Measurements from ENCODE around the gene MRPL52.
A peak's percentile ranks its signal among the peaks of the same experiment; 100 is the strongest.
"Not testable (repeated sequence)": the region's sequence is repeated elsewhere in the genome, so short reads cannot be mapped to it uniquely, and the experiment has no call there.

MRPL52 gene

DNA sequence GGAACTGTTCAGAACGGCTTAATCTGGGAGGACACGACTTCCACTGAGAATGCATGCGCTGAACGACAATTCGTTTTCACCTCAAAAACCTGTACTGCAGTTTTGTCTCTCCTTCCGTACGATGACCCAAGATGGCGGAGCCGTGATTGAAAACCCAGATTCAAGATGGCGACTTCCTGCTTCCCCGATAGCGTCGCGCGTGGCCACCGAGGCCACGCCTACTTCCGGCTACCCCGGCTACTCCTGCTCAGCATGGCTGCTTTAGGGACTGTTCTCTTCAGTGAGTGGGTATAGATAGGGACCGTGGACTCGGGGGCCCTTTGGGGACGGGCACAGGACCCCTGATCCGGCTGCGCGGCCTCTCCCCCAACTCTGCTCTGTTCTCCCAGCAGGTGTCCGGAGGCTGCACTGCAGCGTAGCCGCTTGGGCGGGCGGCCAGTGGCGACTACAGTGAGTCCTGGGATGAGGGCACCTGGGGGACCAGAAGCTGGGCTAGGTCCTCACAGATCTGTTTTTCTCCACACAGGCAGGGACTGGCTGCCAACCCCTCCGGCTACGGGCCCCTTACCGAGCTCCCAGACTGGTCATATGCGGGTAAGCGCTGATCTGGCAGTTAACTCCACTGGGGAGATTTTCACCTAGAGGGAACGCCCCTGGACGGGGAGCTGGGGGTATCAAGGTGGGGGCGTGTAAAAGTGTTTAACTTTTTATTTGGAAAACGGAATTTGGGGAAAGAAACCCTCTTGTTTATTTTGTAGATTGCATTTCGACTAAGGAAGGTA is at the start of gene MRPL52:
Gene MRPL52, plus strand, starts transcription at position 227 of the 782 bp plus-strand sequence. Its CDS starts 26 bp downstream, at position 253.
- DNase-seq = peak; percentile 91

DNA sequence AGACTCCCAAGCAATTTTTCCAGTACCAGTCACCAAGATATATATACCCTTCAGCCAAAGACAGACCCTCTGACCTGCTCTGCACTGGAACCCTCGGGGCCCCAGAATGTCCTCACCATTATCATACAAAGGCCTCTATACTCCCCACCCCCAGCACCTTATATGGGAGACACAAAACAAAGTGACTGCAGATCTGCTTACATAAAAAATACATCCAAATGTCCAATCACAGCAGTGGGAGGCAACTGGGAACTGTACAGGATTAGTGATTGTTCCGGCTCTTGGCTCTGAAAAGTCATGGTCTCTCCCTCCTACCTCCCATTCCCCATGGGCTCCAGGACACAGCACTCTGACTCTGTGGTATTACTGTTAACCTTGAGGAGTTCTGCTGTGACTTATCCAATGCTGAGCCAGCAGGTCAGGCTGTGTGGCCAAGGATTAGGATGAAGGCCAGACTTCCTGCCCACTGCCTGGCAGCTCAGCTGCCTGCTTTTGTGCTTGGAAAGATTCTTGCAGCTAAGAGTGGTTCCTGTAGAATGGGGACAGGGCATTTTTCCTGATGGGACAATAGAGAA is 49.5 kb upstream of the MRPL52 start:
- DNase-seq = no peak

DNA sequence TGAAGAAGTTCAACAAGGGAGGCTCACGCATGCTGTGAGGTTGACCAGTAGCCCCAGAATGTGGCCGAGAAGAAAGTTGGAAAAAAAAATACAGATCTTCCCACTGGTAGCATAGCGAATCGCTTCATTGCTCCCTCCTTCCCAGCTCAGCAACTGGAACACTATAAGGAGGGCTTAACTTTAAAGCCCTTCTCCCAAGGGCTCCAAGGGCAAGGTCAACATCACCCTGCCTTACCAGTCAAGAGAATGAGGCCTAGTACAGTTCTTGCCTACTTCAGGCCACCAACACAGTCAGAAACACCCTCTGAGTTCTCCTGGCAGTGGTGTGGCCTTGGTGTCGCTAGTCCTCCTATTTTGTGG is 48.8 kb upstream of the MRPL52 start:
- DNase-seq = no peak

DNA sequence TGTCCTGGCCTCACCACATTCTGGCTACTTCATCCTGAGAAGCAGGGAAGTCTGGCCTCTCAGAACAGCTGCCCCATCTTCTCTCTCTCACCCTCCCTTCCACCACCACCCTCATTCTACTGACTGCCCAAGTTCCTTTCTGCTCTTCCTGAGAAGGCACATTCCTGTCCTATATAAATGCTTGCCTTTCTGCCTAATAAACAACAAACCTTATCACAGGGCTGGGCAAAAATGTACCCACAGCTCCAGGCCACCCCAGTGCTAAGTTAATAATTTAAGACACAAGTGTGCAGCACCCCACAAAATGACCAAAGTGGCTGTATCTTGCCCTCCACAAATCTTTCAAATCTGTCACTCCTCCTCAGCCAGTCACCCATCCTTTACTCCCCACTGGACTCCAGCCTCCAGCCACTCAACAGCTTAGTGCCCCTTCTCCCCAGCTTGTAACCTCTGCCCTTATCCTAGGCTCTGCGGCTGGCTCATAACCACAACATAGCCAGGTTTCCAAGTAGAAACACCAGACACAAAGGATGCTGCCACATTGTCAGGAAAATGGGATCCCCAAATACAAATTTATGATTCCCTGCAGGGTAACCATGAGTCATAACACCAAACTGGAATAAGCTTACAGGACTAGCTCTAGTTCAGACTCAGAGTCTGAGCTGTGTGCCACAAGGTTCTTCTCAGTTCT is 48.2 kb upstream of the MRPL52 start:
- no peak for DNase-seq

DNA sequence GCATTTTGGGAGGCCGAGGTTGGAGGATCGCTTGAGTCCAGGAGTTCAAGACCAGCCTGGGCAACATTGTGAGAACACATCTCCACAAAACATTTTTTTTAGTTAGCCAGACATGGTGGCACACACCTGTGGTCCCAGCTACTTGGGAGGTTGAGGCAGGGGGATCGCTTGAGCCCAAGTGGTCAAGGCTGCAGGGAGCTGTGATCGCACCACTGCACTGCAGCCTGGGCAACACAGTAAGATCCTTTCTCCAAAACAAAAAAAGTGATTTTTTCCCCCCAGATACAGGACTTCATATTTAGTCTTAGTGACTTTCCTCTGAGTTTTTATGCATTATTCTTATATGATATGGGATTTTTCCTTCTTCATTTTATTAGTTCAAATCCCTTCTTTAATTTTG is 43.0 kb upstream of the MRPL52 start:
- no peak for DNase-seq

DNA sequence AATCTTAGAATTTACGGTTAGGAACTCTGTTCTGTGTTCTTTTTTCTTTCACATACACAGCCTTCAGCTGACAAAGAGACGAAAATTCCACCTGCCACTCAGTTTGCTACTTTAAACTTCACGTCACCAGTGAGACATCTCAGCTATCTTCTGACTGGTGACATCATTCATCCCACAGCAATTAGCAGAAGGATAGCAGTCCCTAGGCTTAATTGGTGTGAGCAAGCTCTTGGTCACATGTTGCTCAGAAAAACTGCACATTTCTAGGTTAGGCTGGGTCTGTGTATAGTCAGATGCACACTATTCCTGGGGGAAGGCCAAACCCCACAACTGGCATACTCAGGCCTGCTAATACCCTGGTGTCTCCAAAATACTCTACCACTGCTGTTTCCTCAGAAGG is 38.4 kb upstream of the MRPL52 start:
- no peak for DNase-seq

DNA sequence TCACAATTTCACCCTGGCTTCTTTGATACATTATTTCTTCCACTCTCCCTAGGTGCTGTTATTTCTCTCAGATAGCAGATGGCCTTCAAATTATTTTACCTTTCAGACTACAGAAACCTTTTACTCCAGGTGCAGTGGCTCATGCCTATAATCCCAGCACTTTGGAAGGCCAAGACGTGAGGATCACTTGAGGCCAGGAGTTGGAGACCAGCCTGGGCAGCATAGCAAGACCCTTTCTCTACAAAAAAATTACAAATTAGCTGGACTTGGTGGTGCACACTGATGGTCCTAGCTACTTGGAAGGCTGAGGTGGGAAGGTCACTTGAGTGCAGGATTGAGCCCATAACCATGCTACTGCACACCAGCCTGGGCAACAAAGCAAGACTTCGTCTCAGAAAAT is 37.5 kb upstream of the MRPL52 start:
- DNase-seq = no peak

DNA sequence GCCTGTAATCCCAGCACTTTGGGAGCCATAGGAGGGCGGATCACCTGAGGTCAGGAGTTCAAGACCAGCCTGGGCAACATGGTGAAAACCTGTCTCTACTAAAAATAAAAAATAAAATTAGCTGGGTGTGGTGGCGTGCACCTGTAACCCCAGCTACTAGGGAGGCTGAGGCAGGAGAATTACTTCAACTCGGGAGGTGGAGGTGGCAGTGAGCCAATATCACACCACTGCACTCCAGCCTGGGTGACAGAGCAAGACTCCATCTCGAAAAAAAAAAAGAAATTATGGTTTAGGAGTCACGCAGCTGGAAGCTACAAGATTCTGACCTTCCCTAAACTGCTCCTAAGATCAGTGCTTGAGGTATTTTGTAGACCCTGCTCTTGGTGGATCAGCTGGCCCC is 36.1 kb upstream of the MRPL52 start:
- not testable (repeated sequence) for DNase-seq

DNA sequence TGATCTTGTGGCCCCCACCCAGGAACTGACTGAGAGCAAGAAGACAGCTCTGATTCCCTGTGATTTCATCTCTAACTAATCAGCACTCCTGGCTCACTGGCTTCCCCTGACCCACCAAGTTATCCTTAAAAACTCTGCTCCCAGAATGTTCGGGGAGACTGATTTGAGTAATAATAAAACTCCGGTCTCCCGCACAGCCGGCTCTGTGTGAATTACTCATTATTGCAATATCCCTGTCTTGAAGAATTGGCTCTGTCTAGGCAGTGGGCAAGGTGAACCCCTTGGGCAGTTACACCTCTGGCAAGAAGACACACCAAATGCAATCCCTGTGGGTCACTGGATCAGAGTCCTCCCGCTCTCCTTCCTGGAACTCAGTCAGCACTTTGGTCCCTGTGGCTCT is 35.7 kb upstream of the MRPL52 start:
- no peak for DNase-seq

DNA sequence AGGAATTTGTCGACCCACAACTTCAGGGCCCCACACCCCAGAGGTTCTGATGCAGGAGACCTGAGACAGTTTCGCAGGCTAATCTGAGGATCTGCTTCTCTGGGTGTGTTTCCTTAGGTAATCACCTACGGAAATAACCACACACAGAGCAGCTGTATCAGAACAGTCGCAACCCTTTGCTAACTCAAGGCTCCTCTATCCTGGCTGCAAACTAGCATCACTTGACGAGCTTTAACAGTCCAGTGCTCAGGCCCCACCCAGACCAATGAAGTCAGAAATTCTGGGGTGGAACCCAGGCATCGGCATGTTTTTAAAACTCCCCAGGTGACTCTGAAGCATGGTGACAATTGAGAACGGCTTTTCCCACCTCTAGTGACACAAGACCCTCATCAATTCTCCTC is 35.1 kb upstream of the MRPL52 start:
- no peak for DNase-seq

DNA sequence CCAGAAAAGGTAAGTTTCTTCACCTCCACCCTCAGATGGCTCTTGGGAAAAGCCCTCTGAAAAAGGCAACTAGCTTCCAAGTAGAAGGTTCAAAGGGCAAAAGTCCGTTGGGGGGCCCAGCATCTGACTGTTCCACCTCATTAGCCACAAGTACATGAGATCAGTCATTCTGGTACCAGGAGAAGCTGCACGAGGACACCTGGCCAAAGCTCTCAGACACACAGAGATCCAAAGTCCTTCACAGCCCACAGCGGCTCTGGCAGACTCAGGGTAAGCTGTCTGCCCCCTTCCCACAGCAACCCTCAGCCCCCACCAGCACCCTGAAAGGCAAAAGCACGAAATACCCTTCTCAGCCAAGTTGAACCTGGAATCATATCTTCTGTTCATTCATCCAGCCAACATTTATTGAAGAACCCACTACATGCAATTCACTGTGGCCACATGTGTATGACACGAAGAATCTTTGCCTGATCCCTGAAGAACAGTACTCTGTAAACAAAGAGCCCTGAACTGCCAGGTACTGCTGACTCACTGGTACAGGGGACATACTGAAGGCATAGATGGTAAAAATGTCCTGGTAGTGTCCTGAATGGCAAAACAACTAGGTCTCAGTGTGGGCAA is 33.5 kb upstream of the MRPL52 start:
- peak; percentile 49 for DNase-seq

DNA sequence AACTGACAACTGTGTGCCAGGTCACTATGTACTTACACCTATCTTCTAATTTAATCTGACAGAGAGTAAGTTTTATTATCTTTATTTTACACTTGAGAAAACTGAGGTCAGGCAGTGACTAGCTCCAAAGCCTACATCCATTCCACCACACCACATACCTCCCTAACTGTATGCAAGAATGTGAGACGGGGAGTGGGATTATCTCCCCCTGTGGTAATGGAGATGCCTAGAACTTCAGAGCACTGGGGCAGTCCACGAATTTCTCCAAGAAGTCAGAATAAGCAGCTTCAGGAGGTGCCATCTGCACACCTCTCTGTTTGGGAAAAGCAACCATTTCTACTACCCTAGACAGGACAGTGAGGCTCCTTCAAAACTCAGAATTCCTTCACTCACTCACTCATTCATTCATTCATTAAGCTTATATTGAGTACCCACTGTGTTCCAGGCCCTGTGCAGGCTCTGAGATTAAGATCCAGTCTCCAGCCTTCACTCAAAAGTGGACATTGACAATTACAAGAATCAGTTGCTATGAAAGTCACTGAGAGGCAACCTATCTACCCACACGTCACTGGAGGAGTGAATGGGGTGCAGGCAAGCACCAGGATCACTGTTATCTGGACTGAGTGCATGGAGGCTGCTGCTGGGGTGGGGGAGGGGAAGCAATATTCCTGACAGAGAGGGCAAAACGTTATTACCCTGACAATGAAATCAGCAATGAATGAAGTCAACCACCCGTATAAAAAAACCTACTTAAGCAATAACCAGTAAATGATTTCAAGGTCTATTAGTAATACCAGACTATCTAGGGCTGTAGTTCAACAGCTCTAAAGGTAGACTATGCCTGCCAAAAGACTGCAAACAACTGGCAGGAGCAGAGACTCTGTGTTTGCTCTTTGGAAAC is 32.4 kb upstream of the MRPL52 start:
- no peak for DNase-seq

DNA sequence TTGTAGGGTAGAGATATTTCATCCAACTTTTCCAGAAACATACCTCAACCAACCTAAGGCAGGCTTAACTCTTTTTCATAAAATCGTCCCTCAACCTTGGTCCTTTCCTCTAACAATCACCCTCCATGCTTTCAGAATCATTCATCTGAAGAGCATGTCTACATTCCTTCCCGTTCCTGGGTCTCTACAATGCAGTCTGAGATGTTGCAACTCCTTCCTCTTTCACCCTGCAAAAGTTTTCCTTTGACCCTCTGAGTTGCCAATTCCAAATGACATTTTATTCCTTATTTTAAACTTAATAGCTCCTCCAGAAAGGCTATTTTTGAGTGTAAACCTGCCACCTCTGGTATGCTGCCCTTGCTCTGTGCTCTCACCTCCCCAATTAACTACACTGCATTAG is 31.2 kb upstream of the MRPL52 start:
- DNase-seq = no peak

DNA sequence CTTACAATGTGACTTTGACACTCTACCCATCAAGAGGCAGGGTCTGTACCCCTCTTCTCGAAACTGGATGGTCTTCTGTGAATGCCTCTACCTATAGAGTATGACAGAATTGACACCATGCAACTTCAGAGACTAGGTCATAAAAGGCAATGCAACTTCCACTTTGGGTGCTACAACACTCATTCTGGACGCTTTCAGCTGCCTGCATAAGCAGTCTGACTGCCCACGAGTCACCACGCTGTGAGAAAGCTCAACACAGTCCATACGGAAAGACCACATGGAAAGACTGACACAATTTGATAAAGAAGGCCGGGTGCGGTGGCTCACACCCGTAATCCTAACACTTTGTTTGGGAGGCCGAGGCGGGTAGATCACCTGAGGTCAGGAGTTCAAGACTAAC is 29.3 kb upstream of the MRPL52 start:
- DNase-seq = no peak

DNA sequence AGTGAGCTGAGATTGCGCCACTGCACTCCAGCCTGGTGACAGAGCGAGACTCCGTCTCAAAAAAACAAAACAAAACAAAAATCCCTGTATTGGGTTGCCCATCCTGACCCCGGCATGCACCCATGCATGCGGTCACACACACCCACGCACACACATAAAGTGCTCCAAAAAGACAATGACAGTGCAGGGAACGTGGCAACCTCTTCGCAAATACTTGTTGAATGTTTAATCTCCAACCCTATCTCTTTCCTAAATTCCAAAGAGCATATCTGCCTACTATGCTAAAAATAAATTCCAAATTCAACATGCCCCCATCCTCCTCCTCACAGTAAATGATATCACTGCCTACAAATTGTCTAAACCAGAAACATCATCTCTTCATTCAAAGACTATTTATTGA is 28.0 kb upstream of the MRPL52 start:
- DNase-seq = no peak

DNA sequence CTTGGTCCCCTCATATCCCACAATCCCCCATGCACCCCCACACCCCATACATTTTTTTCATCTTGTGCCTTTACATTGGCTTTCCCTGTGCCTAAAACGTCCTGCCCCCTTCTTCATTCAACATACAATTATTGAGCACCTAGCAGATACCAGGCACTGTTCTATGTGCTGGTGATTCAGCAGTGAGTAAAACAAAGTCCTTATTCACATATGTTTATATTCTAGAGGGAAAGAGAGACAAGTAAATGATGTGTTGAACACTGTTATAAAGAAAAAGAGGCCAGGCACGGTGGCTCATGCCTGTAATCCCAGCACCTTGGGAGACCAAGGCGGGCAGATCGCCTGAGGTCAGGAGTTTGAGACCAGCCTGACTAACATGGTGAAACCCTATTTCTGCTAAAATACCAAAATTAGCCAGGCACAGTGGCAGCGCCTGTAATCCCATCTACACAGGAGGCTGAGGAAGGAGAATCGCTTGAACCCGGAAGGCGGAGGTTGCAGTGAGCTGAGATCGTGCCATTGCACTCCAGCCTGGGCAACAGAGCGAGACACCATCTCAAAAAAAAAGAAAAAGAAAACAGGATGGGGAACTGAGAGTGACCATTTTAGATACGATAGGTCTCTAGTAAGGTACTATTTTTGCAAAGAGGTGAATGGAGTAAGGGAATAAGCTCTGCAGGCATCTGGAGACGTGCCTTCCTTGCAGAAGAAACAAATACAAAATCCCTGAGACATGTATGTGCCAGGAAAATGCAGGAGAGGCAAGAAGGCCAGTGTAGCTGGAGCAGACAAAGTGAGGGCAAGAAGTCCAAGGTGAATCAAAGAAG is 26.6 kb upstream of the MRPL52 start:
- DNase-seq = no peak

DNA sequence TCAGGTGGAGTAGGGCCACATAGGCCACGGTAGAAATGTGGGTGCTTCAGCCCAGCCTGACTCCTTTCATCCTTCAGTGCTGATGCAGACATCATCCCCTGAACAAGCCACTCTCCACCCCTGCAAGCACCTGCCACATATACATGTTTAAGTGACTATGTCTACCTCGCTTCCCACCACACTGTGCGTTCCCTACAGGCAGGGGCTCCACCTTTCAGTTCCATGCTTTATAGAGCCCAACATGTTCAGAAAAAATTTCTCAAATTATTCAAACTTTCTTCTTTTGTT is 26.1 kb upstream of the MRPL52 start:
- no peak for DNase-seq

DNA sequence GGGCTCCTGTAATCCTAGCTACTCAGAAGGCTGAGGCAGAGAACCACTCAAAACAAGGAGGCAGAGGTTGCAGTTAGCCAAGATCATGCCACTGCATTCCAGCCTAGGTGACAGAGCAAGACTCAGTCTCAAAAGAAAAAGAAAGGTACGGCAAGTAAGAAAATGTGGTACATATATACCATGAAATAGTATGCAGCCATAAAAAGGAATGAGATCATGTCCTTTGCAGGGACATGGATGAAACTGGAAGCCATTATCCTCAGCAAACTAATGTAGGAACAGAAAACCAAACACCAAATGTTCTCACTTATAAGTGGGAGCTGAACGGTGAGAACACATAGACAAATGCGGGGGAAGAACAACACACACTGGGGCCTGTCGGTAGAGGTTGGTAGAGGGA is 24.5 kb upstream of the MRPL52 start:
- not testable (repeated sequence) for DNase-seq

DNA sequence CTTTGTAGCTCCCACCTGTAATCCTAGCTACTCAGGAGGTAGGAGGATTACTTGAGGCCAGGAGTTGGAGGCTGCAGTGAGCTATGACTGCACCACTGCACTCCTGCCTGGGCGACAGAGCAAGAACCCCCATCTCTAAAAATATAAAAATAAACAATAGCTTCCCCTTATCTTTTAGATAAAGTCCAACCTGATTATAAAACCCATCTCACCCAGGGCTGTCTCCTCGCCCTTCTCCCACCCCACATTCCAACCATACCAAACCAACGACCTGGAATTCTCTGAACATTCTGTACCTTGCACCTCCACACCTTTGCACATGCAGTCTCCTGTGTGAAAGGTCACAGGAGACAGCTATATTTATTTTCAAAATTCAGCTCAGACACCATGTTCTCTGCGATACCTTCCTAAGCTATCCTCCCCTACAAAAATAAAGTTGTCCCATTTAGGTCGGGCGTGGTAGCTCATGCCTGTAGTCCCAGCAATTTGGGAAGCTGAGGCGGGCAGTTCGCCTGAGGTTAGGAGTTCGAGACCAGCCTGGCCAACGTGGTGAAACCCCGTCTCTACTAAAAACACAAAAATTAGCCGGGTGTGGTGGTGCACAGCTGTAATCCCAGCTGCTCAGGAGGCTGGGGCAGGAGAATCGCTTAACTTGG is 22.1 kb upstream of the MRPL52 start:
- DNase-seq = no peak

DNA sequence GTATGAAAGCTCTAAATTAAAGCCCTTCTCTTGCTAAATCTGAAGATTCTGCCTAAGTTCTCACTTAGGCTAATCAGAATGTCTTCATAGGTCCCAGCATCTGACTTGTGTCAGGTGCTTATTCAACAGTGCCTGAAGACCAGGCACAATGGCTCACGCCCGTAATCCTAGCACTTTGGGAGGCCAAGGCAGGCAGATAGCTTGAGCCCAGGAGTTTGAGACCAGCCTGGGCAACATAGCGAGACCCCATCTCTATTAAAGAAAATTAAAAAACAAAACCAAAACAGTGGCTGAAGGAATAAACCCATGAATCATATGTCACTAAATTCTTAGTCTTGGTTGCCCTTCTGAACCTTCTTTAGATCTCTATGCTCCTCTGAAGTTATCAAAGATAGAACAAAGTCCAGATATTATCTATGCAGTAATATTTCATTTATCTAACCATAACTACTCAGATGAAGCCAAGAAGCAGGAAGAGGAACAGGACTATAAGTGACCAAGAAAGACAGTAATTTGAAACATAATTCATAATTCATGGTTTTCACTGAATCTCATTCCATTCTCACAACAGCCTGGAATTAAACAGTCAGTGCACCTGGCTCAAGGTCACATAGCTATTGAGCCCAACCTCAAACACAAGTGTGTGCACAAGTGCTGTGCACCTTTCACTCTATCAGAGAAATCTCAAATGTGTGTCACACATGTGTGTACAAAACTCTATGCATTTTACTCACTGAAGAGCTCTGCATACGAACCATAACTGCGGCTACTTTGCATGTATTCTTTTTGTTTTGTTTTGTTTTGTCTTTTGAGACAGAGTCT is 21.1 kb upstream of the MRPL52 start:
- DNase-seq = no peak

DNA sequence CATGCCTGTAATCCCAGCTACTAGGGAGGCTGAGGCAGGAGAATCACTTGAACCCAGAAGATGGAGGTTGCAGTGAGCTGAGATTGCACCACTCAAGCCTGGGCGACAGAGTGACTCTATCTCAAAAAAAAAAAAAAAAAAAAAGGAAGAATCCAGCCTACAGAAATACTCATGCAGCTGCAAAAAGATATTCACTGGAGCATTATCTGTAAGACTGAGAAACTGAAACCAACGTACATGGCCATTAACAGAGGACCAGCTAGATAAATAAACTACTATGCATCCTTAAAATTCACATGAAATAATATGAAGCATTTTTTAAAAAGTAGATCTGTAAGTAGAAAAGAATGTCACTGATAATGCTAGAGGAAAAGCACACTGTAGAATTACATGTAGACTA is 18.0 kb upstream of the MRPL52 start:
- no peak for DNase-seq

All from DMS53 (cell line).